GM21529 (cell line): ENCODE data around the gene CACNA1S.

Source experiments
- ATAC-seq: cut with Tn5 transposase; IDR thresholded peaks from one replicate; pipeline ENCODE4 v1.9.1; 2021; ENCODE audit not compliant: unreplicated experiment

Gene CACNA1S

GRCh38 chr1:201112173-201112731 is at the start of gene CACNA1S:
Gene CACNA1S, minus strand, starts transcription at chr1:201112426. Its CDS starts 87 bp downstream, at chr1:201112339.
- no peak for ATAC-seq

DNA sequence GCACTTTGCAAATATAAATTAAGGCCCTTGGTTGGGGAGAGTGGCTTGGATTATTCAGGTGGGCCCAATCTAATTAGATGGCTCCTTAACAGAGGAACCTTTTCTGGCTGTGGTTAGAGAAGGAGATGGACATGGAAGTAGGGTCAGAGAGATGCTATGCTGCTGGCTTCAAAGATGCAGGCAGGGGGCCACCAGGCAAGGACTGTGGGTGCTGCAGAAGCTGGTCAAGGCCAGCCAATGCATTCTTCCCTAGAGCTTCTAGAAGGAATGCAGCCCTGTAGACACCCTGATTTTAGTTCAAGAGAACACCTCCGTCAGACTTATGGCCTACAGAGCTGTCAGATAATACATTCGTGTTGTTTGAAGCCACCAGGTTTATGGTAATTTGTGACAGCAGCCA is 45.7 kb upstream of the CACNA1S start:
- ATAC-seq, result no peak

DNA sequence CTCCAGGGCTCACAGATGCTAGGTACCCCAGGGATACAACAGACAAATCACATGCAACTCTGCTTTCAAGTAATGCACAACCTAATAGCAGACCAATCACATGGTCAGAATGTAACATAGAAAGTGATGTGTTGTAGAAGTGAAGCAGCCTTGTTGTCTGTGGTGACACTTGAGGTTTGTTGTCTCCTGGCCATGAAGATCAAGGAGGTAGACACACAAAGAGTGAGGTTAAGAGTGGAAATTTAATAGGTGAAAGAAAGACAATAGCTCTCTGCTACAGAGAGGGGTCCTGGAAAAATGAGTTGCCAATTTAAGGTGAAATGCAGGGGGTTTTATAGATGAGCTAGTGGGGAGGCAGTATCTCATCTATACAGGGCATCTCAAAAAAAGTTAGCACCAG is 44.6 kb upstream of the CACNA1S start:
- no peak for ATAC-seq

DNA sequence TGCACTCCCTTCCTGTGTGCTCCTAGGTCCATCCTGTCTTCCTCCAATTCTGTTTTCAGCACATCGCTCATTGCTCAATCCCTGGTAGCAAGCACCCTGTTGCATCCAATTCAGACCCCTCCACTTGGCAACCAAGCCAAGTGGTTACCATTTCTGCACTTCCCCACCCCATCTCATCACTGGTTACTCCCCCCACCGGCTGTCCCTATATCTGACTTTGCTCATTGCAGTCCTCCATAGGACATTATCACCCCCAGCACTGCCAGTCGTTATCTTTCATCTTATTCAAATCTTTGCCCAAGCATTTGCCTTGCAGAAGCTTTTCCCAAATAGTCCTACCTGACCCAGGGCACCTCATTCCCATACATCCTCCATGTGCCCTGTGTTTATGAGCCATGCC is 44.1 kb upstream of the CACNA1S start:
- no peak for ATAC-seq

DNA sequence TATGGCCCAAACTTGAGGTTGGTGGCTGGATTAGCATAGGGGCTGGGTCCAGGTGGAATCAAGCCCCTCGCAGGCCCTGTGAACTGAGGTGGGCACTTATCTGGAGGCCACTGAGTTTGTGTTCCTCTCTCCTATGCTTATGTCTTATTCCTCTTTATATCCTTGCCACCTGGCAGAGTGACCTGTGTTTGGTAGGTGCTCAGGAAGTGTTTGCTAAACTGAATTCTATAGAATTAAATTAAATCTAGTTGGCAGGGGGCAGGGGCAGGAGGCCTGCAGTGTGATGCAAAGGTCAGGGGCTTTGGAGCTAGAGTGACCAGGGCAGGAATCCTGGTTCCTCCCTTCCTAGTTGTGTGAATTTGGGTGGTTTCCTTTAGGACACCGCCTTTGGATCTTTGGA is 43.1 kb upstream of the CACNA1S start:
- no peak for ATAC-seq

- peak; percentile 99 for ATAC-seq
These were observed 42.4 kb upstream of the CACNA1S start, which contains the start of gene TMEM9 for GRCh38 chr1:201154389-201155165. Gene TMEM9, minus strand, starts transcription at chr1:201154474. Its CDS starts 551 bp downstream, at chr1:201153923.

DNA sequence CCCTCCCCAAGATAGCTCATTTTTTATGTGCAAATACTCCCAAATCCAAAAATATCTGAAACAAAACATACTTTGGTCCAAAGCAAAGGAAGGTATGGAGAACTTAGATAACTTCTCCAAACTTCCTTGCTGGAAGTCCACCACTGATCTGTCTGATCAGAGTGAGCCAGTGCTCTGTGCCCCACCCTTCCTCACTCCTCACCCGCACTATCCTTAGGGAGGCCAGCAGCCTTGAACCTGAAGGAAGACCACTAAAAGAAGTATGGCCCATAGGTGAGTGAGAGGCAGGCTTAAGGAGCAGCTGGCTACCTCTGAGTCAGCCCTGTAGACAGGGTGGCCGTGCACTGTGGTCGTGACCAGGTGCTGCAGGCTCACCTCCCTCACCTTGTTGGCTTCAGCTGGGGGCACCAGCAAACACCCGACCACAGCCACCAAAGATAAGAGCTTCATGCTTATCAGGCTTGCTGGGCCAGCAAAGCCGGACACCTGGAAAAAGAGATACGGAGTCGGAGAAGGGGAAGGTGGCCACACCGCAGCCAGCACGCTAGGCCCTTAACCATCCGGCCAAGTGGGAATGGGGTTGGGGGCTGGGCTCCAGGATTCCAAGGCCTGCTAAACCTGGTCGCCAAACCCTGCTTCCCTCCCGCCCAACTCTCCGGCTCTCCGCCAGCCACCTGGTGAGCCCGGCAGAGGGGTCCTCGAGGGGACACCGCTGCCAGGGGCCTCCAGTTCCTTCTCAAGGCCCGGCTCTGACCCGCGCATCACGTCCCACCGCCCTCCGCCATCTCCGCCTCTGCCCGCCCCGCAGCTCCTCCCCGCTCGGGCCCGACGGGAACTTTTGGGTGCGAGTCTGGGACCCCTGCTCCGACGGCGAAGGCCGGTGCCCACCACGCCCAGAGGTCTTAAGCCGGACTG is 41.5 kb upstream of the CACNA1S start:
- ATAC-seq, result peak; percentile 74

DNA sequence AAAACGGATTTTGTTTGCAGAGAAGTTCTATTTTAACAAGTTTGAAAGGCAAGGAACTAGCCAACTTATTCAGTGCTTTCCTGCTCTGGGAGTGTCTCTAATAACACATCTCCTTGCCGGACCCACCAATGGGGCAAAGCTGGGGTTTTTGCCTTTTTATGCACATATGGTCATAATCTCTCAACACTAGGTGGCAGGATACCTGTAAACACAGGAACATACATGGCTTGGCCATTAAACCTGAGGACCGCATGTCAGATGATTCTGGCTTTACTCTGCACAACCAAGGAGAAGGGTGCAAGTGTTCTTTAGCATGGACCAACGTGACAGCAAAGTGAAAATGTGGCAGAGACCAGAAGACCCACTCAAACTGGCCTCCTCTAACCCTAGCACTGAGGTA is 37.2 kb upstream of the CACNA1S start:
- no peak for ATAC-seq

- ATAC-seq, result no peak
These were observed 35.3 kb upstream of the CACNA1S start for GRCh38 chr1:201147396-201148015.

DNA sequence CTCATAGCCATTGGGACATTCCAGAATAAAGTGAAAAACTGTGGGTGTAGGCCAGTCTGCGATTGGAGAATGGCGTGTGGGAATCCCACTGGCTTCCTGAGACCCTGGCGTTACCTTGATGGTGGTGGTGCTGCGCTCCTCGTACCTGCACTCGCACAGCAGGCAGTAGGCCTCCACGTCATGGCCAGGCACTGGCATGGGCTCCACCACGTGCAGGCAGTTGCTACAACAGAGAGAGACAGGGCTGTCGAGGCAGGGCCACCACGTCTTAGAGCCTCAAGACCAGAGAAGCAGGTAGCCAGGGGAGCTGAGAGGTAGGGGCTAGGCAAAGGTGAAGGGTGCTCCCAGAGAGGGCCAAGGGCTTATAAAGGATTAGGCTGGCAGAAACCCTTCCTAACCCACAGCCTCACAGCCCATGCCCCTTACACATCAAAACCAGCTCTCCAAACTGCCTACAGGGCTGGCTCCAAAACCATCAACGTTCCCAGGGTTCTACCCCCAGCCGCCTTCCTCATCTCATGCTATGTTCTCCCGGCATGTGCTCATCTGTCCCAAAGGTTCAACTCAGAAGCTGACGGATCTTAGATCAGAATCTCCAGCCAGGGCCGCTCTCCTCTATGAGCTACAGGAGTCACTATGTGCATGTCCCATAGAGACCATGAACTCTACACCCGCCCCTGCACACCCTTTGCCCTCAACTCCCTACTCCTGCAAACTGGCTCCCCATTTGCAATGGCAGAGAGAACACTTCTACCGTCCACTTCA is 34.6 kb upstream of the CACNA1S start:
- ATAC-seq, result no peak

- ATAC-seq, result no peak
These were observed 33.6 kb upstream of the CACNA1S start for GRCh38 chr1:201145816-201146215.

DNA sequence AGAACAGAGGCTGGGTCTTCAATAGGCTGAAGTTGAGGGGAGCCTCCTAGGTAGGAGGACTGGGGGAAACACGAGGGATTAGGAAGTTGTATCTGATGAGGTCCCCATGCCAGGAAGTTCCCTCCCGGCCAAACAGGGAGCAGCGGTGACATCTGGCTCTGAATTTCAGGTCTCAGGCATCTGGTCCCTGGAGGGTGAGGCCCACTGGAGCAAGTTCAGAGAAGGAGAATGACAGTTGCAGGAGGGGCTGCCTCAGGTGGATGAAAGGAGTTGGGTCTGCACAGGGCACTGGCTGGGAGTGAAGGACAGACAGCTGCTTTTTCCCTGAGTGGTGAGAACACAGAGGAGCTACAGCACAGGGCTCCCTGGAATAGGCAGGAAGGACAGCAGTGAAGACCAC is 32.9 kb upstream of the CACNA1S start:
- ATAC-seq, result no peak

DNA sequence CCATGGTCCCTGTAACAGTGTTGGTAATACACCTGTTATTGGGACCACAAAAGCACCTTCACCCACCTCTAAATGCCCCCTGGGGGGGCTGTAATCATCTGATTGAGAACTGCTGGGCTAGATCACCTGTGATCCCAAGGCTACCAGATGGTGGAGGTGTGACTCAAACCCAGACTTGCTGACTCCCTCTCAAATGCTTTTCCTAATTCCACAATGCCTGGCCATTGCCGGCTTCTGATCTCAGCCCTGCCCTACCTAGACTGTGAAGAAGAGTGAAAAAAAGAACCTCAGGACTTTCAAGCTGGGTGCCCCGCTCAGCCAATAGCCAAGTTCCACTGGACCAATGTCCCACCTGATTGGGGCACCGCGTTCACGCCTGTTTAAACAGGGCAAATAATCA is 32.5 kb upstream of the CACNA1S start:
- no peak for ATAC-seq

DNA sequence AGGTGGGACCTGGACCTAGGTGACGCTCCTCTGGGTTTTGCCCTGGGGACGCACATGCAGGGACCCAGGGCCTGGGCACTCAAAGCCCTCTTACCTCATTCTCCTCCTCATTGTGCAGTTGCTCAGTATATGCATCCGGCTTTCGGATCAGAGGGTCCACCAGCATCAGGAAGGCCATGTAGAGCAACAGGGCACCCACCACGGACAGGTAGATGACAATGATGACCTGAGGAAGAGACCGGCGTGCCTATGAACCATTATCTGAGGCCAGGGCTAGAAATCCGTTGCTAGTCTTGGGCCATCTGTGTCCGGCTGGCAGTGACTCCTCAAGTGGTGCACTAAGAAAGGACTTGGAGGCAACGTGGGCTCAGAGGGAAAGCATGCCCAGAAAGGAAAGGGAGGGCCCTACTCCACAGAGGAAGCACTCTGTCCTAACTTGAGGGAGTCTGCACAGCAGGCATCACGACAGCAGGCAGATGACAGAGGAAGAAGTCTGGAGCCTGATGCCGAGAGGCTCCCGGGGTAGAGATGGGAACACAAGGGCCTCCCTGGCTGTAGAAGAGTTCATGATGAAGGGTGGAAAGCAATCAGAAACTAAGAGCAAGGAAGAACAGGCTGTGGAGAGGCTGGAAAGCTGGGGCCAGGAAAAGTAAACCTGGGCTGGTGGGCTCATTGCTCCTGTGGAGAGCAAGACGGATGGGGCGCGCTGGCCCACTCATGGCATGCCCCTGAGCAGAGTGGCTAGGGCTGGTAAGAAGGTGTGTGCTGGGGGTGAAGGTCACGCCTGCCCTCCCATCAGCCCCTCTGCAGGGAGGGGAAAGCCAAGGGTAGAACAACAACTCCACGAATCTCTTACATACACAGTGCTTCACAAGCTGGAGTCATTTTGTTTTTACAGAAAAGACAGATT is 31.8 kb upstream of the CACNA1S start:
- no peak for ATAC-seq

DNA sequence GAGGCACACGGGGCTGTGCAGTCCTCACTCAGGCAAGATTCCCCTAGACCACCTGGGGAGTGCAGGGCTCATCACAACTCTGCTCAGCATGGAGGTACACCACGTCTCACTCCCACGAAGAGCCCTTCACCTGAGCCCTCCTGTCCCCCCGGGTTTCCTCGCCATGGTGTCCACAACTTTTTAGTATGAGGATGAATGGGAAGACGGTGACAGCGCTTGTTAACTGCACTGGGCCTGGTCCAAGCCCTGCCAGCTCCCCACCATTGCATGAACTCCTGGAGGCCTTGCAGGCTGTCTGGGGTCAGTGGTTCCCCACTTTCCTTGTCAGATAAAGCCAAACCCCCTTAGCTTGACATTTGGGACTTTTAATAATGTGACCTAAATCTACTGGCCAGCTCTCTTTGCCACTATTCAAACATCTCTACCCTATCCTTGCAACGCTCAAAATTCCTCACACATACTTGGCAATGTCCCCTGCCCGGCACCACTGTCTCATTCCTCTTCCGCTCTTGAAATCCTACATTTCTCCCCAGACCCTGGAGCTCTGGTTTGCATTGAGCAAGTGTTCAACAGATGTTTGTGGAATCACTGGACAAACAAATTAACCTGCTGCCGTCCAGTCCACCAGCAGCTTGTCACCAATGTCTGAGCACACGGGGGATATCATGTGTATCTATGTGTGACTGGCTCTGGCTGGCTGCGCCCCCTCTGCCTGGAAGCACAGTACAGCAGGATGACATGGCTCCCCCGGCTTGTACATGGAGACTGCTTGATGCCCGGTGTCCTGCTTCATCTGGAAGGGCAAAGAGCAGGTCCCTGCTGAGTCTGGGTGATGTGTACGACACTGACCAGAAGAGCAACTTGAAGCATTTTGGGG is 30.9 kb upstream of the CACNA1S start:
- no peak for ATAC-seq

GRCh38 chr1:201142011-201142848 is 30.0 kb upstream of the CACNA1S start:
- no peak for ATAC-seq

- ATAC-seq, result no peak
These were observed 29.2 kb upstream of the CACNA1S start for GRCh38 chr1:201141418-201141817.

GRCh38 chr1:201140941-201141260 is 28.7 kb upstream of the CACNA1S start:
- no peak for ATAC-seq
